Suprapubic skin (tissue), 4 donors: ENCODE measurements around the gene PLA2G4C. TPM values are rescaled to one million over a fixed set of nuclear protein-coding genes. Genes with fewer than 3 reads are reported as not detected.

ENCODE experiments used
- DNase-seq, 2 donors: peaks; one replicate each; pipeline ENCODE4 v3.0.0-alpha.2; 2019; ENCODE audit warnings: low spot score in 2 of 2
- H3K27ac ChIP-seq: fragments of 200-600 bp; sonication (generic); one replicate; pipeline ENCODE4 v1.5.1; 2019
- H3K27me3 ChIP-seq: fragments of 200-600 bp; sonication (generic); one replicate; pipeline ENCODE4 v1.5.1; 2019
- H3K36me3 ChIP-seq: fragments of 200-600 bp; sonication (generic); one replicate; pipeline ENCODE4 v1.5.1; 2019
- H3K4me1 ChIP-seq: fragments of 200-600 bp; sonication (generic); one replicate; pipeline ENCODE4 v1.5.1; 2019
- H3K4me3 ChIP-seq: fragments of 200-600 bp; sonication (generic); one replicate; pipeline ENCODE4 v1.5.1; 2019; ENCODE audit warnings: mild to moderate bottlenecking
- H3K9me3 ChIP-seq: fragments of 200-600 bp; sonication (generic); one replicate; pipeline ENCODE4 v1.5.1; 2019
- EP300 ChIP-seq: sonication (generic); formaldehyde crosslinking; IDR thresholded peaks from one replicate; pipeline ENCODE4 v1.6.1; 2017; ENCODE audit warnings: antibody characterized with exemption
- POLR2A ChIP-seq, 2 donors: fragments of 450-650 bp; IDR thresholded peaks; one replicate each; pipeline ENCODE4 v1.6.1; 2017; ENCODE audit warnings: antibody characterized with exemption in 2 of 2, mild to moderate bottlenecking in 2 of 2, moderate library complexity in 2 of 2
- POLR2AphosphoS5 ChIP-seq, 3 donors: sonication (generic); formaldehyde crosslinking; IDR thresholded peaks; one replicate each; pipeline ENCODE4 v1.6.1; 2017; ENCODE audit warnings: antibody characterized with exemption in 3 of 3
- WGBS: methylation state at CpG from one replicate; pipeline ENCODE4 v1.1.5; 2018; 5-methylcytosine and 5-hydroxymethylcytosine counted together
- total RNA-seq, 4 donors: library from RNA; depleted of rRNA; stranded (reverse); fragments of >200 nt; gene quantifications; one replicate each; pipeline ENCODE4 v1.1.0, GENCODE V29; 2016
- TF ChIP-seq, protein P1 (sequence below), 2 donors: fragments of 200-600 bp in 1 of 2; fragments of 450-650 bp in 1 of 2; sonication (generic) in 1 of 2; IDR thresholded peaks; one replicate each; pipeline ENCODE4 v1.5.1; 2016 to 2019; ENCODE audit warnings: antibody characterized with exemption in 2 of 2, mild to moderate bottlenecking in 1 of 2, moderate library complexity in 1 of 2

The PLA2G4C gene
- total RNA-seq, 4 donors from 2014 or later: 1.4 to 9.1 (median 5.7) TPM

DNA sequence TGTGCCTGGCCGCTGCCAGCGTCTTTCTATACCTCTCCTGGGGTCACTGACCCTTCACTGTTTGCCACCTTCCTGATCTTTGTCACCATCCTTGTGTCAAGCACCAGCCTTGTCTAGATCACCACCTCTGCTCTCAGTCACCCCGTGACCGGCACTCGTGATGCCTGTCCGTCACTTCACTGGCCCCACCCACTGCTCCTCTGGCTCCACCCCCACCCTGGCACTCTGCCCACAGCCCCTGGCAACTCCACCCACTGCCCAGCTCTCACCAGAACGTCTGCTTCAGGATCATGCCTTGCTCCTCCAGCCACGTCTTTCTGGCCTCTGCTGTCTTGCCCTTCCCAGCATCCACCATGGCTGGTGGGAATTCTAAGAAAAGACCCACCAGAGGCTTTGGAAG, 24.8 kb upstream of the PLA2G4C start:
- DNase-seq: no peak
- no peaks in the 10 kb centered on the region for H3K9me3 ChIP-seq
- no peak overlapping the region for H3K27ac ChIP-seq
- H3K4me3 ChIP-seq: no peak overlapping the region
- peaks cover 55% of the 10 kb centered on the region for H3K36me3 ChIP-seq
- WGBS: 70% methylated on average over 8 of the region's 8 CpGs
- H3K27me3 ChIP-seq: no peaks in the 10 kb centered on the region
- TF ChIP-seq POLR2AphosphoS5 (IDR thresholded peaks at IDR 0.05) (no peak), POLR2A (IDR thresholded peaks at IDR 0.05) (no peak), EP300 (no peak)
- H3K4me1 ChIP-seq: no peaks in the 10 kb centered on the region

DNA sequence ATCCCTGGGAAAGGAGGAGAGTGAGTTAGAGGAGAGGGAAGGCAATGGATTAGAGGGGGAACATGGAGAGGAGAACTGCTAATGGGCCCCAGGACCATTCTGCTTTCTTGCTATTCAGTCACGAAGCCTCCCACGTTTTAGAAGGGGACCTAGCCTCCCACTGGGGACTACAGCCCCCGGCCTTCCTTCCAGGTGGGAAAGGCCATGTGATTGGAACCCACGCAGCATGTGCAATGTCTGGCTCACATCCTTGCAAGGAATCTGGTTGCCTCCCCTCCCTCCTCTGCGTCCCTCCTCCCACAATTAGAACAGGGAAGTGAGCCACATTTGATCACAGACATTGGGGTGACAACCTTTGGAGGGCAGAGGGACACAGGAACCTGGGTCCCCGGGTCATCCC, 22.5 kb upstream of the PLA2G4C start:
- Histone ChIP-seq H3K36me3 (peaks cover 59% of the 10 kb centered on the region), H3K27me3 (no peaks in the 10 kb centered on the region), H3K9me3 (no peaks in the 10 kb centered on the region), H3K4me1 (no peaks in the 10 kb centered on the region), H3K27ac (no peak overlapping the region), H3K4me3 (no peak overlapping the region)
- 93% methylated on average over 6 of the region's 6 CpGs for WGBS
- no peak for TF ChIP-seq EP300
- TF ChIP-seq, protein P1, sequence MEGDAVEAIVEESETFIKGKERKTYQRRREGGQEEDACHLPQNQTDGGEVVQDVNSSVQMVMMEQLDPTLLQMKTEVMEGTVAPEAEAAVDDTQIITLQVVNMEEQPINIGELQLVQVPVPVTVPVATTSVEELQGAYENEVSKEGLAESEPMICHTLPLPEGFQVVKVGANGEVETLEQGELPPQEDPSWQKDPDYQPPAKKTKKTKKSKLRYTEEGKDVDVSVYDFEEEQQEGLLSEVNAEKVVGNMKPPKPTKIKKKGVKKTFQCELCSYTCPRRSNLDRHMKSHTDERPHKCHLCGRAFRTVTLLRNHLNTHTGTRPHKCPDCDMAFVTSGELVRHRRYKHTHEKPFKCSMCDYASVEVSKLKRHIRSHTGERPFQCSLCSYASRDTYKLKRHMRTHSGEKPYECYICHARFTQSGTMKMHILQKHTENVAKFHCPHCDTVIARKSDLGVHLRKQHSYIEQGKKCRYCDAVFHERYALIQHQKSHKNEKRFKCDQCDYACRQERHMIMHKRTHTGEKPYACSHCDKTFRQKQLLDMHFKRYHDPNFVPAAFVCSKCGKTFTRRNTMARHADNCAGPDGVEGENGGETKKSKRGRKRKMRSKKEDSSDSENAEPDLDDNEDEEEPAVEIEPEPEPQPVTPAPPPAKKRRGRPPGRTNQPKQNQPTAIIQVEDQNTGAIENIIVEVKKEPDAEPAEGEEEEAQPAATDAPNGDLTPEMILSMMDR (IDR thresholded peaks at IDR 0.05): no peak
- TF ChIP-seq POLR2A (IDR thresholded peaks at IDR 0.05): no peak
- TF ChIP-seq POLR2AphosphoS5 (IDR thresholded peaks at IDR 0.05): no peak
- DNase-seq: no peak

DNA sequence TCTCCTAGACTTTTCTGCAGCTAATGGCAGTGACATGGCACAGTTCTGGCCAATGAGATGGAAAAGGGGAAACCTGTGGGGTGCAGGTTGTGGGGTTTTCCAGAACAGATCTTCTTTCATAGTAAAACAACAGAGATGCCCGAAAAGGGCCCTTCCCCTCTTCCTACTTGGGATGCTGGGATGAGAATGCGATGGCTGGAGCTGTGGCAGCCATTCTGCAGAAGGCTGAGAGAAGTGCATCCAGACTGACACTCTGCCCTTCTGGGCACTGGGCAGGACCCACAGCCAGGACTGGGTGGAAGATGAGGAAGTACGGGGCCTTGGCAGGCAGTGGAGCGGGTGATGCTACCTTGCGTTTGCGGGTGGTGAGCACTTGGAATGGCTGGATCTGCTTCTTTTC, 16.9 kb upstream of the PLA2G4C start:
- no peaks in the 10 kb centered on the region for H3K9me3 ChIP-seq
- H3K36me3 ChIP-seq: peaks cover 66% of the 10 kb centered on the region
- H3K4me3 ChIP-seq: no peak overlapping the region
- 98% methylated on average over 6 of the region's 6 CpGs for WGBS
- DNase-seq: no peak
- TF ChIP-seq, protein P1 (IDR thresholded peaks at IDR 0.05): no peak
- TF ChIP-seq POLR2A (IDR thresholded peaks at IDR 0.05) (no peak), EP300 (no peak), POLR2AphosphoS5 (IDR thresholded peaks at IDR 0.05) (no peak)
- peaks cover 12% of the 10 kb centered on the region for H3K4me1 ChIP-seq
- no peak overlapping the region for H3K27ac ChIP-seq
- no peaks in the 10 kb centered on the region for H3K27me3 ChIP-seq

GRCh38 chr19:48123907-48124651, 13.5 kb upstream of the PLA2G4C start:
- Histone ChIP-seq H3K27me3 (no peaks in the 10 kb centered on the region), H3K27ac (peak overlapping the region; percentile 43), H3K9me3 (no peaks in the 10 kb centered on the region), H3K36me3 (peaks cover 37% of the 10 kb centered on the region), H3K4me3 (no peak overlapping the region), H3K4me1 (peaks cover 20% of the 10 kb centered on the region)
- 72% methylated on average over 12 of the region's 12 CpGs for WGBS
- no peak for DNase-seq
- TF ChIP-seq POLR2A (IDR thresholded peaks at IDR 0.05) (no peak), EP300 (no peak), POLR2AphosphoS5 (IDR thresholded peaks at IDR 0.05) (no peak)
- TF ChIP-seq, protein P1 (IDR thresholded peaks at IDR 0.05): no peak

DNA sequence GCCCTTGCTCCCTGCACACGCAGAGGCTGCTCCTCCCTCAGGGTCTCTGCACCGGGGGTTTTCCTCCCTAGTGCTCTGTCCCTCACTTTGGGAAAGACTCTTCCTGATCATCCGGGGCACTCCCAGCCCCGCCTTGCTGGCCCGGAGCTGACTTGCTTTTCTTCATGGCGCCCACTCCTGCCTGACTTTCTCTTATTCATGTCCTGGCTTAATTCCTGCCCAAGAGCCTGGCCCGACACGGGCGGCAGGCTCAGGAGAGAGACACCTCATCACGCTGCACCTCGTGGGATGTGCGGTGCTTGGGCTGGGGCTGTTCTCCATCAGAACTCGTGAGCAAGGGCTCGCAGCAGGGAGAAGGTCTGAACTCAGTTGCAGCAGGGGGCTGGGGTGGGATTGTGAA, 11.8 kb upstream of the PLA2G4C start:
- H3K27ac ChIP-seq: peak overlapping the region; percentile 66
- no peak overlapping the region for H3K4me3 ChIP-seq
- no peaks in the 10 kb centered on the region for H3K9me3 ChIP-seq
- WGBS: 69% methylated on average over 14 of the region's 14 CpGs
- no peak for TF ChIP-seq EP300
- TF ChIP-seq, protein P1 (IDR thresholded peaks at IDR 0.05): no peak
- TF ChIP-seq POLR2AphosphoS5 (IDR thresholded peaks at IDR 0.05): no peak
- no peak for TF ChIP-seq POLR2A (IDR thresholded peaks at IDR 0.05)
- H3K27me3 ChIP-seq: no peaks in the 10 kb centered on the region
- DNase-seq: no peak
- H3K36me3 ChIP-seq: peaks cover 37% of the 10 kb centered on the region
- peaks cover 20% of the 10 kb centered on the region for H3K4me1 ChIP-seq
